GM23248 (cell line): ENCODE measurements around the gene APOLD1.

Experiments used
- EZH2 ChIP-seq: fragments of 200-600 bp; sonication (generic); IDR thresholded peaks from 2 replicates; pipeline ENCODE4 v1.6.1; 2018; ENCODE audit warnings: antibody characterized with exemption, mild to moderate bottlenecking; ENCODE audit not compliant: insufficient read depth, poor library complexity, severe bottlenecking
- EZH2phosphoT487 ChIP-seq: fragments of 200-600 bp; sonication (generic); IDR thresholded peaks from 2 replicates; pipeline ENCODE4 v1.6.1; 2018; ENCODE audit warnings: antibody characterized with exemption, moderate library complexity, mild to moderate bottlenecking, low read depth; ENCODE audit not compliant: insufficient read depth

DNA sequence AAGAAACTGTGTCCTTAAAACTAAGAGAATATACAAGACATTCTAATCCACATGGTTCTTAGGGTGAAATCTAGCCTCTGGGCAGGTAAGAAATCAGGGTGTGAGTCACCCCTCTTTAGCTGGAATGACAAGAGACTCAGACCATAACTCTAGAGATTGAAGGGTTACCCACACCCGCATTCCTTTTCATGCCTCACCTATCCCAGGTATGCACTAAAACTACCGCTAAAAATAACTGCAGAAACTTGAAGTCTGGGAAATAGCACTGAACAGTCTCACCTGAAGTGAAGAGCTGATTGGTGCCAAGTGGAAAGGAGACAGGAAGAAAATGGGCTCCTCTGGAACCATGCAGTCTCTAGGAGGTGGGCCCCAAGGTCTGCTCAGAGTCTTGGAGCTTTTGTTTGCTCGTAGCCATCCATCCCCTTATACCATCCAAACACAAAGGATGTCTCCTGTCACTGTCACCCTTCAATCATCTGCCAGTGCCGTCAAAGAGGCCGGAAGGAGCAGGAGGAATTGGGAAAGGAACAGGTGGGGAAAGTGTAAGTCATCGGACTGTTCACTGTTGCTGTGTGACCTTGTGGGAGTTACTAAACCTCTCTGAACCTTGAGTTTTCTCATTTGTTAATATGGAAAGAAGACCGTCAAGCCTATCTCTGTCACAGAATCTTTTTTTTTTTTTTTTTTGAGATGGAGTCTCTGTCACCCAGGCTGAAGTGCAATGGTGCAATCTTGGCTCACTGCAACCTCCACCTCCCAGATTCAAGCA is 50.1 kb downstream of the APOLD1 start:
- TF ChIP-seq EZH2: no peak
- no peak for TF ChIP-seq EZH2phosphoT487
